ENCODE results near the gene NRAS.
"Not testable (repeated sequence)": the region's sequence is repeated elsewhere in the genome, so short reads cannot be mapped to it uniquely, and the experiment has no call there.

NRAS gene

GRCh38 chr1:114716304-114717170 is at the start of gene NRAS:
NRAS (minus strand) TSS chr1:114716771; CDS start chr1:114716160, 611 bp downstream.
- peak; percentile 92 to 95 (median 94) for DNase-seq (ENCODE audit: low read depth in 3 of 3)

DNA sequence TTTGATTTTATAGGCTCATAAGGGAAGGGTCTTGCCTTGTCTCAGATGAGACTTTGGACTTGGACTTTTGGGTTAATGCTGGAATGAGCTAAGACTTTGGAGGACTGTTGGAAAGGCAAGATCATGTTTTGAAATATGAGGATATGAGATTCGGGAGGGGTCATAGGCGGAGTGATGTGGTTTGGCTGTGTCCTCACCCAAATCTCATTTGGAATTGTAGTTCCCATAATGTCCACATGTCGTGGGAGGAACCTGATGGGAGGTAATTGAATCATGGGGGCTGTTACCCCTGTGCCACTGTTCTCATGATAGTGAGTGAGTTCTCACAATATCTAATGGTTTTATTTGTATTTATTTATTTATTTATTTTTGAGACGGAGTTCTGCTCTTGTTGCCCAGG is 48.1 kb upstream of the NRAS start:
- DNase-seq (ENCODE audit: low read depth in 3 of 3), result no peak

- DNase-seq (ENCODE audit: low read depth in 3 of 3), result no peak
These were observed 41.8 kb upstream of the NRAS start for GRCh38 chr1:114758256-114758832.

- peak; percentile 91 to 96 (median 94) for DNase-seq (ENCODE audit: low read depth in 3 of 3)
These were observed 41.1 kb upstream of the NRAS start, which contains the start of gene CSDE1 for GRCh38 chr1:114757455-114758255. CSDE1 (minus strand) TSS chr1:114757984; CDS start chr1:114739890, 18,094 bp downstream.

DNA sequence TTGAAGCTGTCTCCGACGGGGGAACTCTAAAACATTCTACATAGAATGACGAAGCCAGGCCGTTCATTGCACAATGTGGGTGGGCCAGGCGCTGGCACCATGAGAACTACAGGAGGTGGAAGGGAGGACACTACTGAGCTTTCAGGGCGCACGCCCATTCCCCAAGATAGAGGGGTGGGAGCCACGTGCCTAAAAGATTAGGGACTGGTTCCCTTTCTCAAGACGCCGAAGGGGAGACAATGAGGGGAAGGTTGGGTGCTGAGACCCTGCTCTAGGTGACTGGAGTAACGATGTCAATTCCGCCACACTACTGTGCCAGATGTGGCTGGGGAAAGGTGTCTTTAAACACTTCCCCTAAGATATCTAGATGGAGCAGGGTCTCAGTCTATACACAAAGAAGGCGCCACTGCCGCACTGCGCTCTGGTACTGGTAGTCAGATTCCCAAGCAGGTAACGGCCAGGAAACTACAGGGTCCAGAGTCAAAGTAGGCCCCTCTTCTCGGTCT is 40.4 kb upstream of the NRAS start:
- DNase-seq (ENCODE audit: low read depth in 3 of 3), result no peak

GRCh38 chr1:114756009-114756892 is 39.7 kb upstream of the NRAS start:
- no peak for DNase-seq (ENCODE audit: low read depth in 3 of 3)

DNA sequence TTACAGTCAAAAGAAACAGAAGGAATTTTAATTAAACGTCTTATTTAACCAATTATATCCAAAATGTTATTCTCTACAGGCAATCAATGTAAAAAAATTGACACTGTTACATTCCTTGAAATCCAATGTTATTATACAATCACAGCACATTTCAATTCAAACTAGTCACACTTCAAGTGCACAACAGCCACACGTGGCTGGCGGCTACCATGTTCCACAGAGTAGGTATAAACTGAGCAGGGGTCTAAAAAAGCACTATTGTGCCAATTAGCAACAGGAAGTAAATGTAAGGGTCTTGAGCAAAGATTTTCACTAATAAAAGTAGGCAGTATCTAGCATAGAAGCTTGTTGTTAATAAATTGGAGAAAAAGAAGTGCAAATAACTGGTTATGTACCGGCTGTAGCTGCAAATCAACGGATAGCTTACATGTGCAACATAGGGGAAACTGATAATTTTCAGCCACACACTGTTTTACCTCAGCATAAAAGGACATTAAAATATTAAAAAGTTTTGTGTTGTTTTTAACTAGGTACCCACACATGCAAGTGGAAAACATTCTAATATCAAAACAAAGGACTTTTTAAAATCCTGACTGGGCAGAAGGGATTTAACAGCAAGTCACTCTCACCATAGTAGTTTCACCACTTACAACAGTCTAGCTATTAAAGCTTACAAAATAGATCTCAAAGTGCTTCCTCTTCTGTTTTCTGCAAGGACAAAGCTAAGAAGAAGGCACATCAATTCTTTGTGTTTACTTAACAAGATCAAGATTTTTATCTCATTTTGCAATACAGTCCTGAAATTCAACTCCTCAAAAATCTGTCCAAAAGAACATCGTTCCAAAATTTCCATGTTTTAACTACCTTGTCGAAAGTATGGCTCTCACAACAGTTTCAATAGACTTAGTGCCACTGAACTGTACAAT is 38.7 kb upstream of the NRAS start:
- DNase-seq (ENCODE audit: low read depth in 3 of 3), result no peak

GRCh38 chr1:114753702-114754101 is 37.1 kb upstream of the NRAS start:
- not testable (repeated sequence) for DNase-seq (ENCODE audit: low read depth in 3 of 3)

DNA sequence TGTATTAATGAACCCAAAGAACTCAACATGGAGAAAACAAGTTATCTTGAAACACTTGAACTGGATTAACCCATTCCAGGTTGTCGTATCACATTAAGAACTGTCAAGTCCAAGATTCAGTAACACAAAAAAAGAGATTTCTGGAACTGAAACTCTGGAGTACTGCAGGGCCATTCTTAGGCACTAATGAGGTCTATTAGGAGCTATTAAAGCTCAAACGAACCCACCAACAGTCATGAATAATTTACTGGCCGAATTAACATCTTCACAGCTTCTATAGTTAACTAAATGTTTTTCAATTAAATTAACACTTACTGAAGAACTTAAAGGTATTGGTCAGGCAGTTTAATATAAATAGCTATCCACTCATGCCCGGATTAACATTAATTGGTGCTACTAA is 36.6 kb upstream of the NRAS start:
- no peak for DNase-seq (ENCODE audit: low read depth in 3 of 3)

DNA sequence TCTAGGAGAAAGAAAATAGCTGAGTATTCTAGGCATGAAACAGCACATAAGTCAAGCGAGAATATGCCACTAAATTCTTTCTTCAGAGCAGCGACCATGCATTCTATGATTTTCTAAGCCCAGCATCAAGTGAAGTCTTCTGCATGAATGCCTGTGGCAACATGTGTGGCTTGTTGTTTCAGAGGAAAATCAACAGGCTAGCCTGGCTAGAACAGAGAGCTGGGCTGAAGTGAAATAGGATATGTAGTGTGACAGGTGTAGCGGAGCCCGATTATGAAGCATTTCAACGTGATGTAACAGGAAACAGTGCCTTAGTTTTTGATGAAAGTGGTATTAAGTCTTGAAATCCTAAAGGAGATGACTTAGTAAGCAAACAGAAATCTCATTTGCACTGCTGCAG is 34.2 kb upstream of the NRAS start:
- DNase-seq (ENCODE audit: low read depth in 3 of 3), result no peak

GRCh38 chr1:114749835-114750234 is 33.3 kb upstream of the NRAS start:
- no peak for DNase-seq (ENCODE audit: low read depth in 3 of 3)

DNA sequence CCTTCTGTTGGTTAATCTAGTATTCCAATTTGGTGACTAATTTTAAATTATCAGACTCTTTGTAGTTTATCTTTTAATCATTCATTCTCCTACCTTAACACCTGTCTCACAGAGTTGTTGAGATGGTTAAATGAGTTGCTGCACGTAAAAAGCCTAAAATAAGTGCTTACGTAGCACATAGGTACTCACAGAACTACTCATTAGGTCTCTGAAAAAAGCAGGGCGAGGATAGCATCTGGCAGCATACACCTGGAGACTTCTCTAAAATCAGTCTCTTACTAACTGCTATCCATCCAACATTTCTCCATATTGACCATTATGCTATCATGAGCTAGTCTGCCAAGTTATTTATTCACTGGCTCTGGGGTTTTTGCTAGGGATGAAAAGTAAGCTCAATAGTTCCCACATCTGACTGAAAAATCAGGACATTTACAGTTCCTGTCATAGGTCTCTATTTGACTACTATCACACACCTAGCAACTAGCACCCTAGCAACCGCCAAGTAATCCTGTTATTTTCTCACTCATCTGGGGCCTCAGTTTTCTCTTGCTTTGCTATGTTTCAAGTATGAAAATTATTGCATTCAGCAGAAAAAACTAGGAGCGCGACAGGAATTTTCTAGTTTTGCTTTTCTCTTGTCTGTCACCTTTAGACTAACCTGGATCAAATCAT is 30.0 kb upstream of the NRAS start:
- DNase-seq (ENCODE audit: low read depth in 3 of 3), result no peak

GRCh38 chr1:114745291-114745690 is 28.7 kb upstream of the NRAS start:
- DNase-seq (ENCODE audit: low read depth in 3 of 3), result no peak

DNA sequence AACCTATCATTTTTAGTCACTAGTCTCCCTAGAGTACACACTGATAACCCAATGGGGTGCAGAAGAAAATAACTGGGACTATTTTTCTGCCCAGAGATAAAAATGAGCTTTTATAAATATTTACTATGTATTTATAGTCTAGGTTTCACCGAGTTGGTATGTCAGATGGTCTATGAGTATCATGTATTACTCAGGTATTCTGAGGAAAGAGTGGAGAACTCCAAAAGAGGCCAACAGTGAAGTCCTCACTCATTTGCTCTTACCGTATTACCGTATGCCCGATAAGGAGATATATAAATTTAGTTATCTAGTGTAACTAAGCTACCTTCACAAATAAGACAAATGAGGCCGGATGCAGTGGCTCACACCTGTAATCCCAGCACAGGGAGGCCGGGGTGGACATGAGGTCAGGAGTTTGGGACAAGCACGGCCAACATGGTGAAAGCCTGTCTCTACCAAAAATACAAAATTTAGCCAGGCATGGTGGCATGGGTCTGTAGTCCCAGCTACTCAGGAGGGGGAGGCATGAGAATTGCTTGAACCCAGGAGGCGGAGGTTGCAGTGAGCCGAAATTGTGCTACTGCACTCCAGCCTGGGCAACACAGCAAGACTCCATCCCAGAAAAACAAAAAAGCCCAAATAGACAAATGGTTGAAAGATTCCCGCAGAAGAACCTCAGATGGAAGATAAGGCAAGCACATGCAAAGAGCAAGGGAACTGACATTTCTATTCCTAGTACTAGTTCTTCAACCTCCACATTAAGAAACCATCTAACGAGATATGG is 25.6 kb upstream of the NRAS start:
- DNase-seq (ENCODE audit: low read depth in 3 of 3), result no peak

DNA sequence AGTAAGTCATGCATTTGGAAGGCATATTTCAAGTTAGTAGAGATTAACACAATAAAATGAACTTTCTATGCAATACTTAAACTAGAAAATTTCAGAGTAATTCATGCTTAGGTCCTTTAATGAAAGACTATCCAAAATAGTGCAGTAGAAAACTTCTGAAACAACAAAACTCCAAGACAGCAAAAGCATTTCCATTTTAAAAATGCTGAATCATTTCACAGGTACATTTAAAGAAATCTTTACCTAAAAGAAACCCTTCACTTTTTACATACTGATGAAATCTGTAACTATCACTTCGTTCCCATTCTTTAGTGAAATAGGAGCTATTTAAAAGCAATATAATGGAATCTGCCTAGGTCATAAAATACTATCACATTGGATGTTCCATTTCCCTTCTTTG is 23.8 kb upstream of the NRAS start:
- no peak for DNase-seq (ENCODE audit: low read depth in 3 of 3)

- DNase-seq (ENCODE audit: low read depth in 3 of 3), result no peak
These were observed 20.8 kb upstream of the NRAS start for GRCh38 chr1:114737314-114737849.

DNA sequence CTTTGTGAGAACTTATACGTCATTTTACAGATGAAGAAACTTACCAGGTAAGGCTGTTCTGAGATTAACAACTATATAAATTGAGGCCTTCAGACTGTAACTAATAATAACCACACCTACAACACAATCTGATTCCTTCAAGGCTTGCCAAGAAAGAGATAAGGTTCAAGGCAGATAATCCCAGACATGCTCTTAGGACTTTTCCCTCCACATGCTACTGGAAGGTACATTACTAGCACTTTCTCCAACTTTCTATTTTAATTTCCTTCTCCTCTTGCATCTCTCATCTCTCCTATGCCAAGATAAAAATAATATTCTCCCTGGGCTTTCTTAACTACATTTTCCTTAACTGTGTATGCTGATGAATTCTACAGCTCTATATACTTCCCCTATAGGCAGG is 18.9 kb upstream of the NRAS start:
- DNase-seq (ENCODE audit: low read depth in 3 of 3), result no peak

DNA sequence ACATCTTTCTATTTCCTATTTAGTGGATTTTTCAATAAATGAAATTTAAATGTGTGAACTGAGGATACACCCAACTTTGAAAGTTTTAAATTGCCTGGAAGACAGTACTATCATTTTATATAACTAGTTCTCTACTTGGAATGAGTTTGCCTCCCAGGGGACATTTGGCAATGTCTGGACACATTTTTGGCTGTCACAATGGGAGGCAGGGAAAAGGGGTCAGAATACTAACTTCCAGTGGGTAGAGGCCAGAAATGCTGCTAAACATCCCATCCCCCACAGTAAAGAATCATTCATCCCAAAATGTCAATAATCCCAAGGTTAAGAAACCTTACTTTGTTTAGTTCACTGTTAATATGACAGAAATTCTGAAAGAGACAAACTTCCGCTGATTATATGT is 13.2 kb upstream of the NRAS start:
- no peak for DNase-seq (ENCODE audit: low read depth in 3 of 3)
